CD4-positive, alpha-beta T cell treated with Interleukin-4 for 4 hours (primary cell): ENCODE results near the gene NLRX1.
A peak's percentile ranks its signal among the peaks of the same experiment; 100 is the strongest.
"Not testable (repeated sequence)": the region's sequence is repeated elsewhere in the genome, so short reads cannot be mapped to it uniquely, and the experiment has no call there.

Source experiments
- DNase-seq: peaks from one replicate; pipeline ENCODE4 v3.0.0-alpha.2; 2020

Gene NLRX1

DNA sequence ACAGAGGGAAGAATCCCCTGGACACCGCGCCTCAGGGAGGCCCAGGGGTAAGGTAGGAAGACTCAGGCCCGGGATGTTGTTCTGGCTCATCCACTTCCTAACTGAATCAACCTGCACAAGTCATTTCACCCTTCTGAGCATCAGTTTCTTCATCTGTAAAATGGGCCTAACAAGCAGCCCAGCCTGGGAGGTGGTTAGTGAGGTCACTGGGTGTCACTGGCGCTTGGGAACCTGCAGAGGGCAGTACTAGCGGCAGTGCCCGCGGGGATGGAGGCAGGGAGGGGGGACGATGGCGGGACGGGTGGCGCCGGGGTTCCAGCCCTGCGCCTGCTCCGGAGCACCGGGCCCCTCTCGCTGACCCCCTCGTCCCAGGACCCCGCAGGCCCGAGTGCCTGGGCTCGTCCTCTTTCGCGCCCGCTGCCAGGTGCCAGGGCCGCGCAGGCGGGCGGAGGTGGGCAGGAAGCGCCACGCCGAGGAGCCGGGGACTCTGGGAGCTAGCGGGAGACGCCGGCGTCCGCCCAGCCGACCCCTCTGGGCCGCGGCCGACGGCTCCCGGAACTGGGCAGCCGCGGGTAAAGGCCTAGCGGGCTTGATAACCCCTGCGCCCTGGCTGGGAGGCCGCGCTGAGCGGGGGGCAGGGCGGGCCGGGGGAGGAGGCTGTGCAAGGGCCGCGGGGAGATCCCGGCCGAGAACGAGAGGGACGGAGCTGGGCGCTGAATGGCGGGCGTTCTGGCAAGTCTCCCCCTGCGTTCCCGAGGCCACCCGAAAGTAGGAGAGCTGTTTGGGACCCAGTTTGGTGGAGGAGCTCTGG, at the start of gene NLRX1:
Gene NLRX1, plus strand, starts transcription at position 255 of the 811 bp plus-strand sequence. CDS start 2,679 bp downstream, outside the sequence.
- peak; percentile 81 for DNase-seq

DNA sequence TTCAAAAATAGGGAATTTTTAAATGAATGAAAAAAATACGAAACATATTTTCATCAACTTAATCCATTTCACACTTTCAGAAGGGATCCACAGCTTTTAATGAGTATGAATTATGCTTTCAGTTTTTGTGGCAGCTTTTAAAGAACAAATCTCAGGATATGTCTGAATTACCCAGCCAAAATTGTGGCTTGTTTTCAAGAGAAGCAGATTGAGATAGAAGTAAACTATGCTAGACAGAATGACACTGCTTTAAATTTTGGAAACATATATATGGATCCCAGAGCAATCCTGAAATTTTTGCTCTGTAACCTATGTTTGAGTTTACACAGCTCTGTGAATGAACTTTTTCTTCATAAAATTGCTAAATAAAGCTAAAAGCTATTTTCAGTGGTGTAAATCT, 49.6 kb upstream of the NLRX1 start:
- DNase-seq, result no peak

DNA sequence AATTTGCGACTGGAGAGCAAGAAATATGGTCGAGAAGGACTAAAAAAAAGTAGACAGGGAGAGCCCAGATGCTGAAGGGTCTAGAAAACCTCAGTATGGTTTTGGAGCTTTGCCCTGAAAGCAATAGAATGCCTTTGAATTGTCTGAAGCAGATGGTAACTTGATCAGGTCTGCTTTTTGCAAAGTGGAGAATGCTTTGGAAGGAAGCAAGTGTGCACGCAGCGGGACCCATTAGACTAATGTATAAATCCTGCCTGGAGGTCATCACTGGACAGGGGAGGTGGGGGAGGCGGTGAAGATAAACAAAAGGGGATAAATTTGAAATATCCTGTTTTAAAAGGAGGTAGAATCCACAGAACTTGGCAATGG, 47.9 kb upstream of the NLRX1 start:
- DNase-seq, result no peak

- peak; percentile 99 for DNase-seq
Measured at GRCh38 chr11:119121008-119121810, 47.3 kb upstream of the NLRX1 start, which contains the start of gene HINFP. TSS of gene HINFP (plus strand) at chr11:119121580. CDS start at chr11:119126945, 5,365 bp downstream.

- no peak for DNase-seq
Measured at GRCh38 chr11:119121811-119122124, 46.8 kb upstream of the NLRX1 start.

GRCh38 chr11:119125821-119126220, 42.7 kb upstream of the NLRX1 start:
- no peak for DNase-seq

- DNase-seq, result no peak
Measured at GRCh38 chr11:119126675-119127268, 41.8 kb upstream of the NLRX1 start.

DNA sequence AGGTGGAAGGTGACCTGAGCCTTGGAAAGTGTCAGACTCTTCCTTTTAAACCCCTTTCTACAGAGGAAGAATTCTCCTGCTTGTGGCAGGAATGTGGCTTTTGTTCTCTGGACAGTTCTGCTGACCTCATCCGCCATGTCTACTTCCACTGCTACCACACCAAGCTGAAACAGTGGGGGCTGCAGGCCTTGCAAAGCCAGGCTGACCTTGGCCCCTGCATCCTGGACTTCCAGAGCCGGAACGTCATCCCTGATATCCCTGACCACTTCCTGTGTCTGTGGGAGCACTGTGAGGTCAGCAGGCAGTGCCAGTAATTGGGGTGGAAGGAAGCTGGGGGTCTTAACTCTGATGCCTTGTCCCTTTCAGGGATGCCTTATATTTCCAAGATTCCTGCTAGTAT, 37.9 kb upstream of the NLRX1 start:
- no peak for DNase-seq

DNA sequence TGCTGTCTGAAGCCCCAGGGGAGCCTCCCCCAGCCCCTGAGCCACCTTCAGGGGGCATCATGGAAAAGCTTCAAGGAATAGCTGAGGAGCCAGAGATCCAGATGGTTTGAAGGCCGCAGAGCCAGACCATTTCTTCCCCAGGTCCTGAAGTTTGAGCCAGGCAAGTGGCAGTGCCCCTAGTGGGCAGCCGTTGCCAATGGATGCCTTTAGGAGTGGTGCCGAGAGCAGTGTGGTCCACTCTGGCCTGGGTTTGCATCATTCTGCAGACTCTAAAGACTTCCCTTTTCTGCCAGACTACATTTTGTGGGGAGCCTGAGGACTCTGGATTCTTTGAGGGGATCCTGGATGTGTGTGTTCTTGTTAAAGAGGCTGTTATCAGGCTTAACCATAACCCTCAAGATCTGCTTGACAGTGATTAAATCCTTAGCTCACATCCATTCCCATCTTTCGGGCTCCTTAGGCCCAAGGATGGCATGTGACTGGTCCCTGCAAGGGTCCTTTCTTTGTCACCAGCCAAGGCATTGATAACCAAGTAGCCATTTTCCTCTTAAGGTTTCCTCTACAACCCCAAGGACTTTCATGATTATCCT, 34.0 kb upstream of the NLRX1 start:
- no peak for DNase-seq

DNA sequence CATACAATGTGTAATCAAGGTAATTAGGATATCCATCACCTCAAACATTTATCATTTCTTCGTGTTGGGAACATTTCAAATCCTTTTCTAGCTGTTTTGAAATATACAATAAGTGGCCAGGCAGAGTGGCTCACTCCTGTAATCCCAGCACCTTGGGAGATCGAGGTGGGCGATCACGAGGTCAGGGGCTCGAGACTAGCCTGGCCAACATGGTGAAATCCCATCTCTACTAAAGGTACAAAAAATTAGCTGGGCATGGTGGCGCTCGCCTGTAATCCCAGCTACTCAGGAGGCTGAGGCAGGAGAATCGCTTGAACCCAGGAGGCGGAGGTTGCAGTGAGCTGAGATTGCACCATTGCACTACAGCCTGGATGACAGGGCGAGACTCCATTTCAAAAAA, 29.2 kb upstream of the NLRX1 start:
- not testable (repeated sequence) for DNase-seq

GRCh38 chr11:119144825-119145486, 23.6 kb upstream of the NLRX1 start:
- DNase-seq, result peak; percentile 24

DNA sequence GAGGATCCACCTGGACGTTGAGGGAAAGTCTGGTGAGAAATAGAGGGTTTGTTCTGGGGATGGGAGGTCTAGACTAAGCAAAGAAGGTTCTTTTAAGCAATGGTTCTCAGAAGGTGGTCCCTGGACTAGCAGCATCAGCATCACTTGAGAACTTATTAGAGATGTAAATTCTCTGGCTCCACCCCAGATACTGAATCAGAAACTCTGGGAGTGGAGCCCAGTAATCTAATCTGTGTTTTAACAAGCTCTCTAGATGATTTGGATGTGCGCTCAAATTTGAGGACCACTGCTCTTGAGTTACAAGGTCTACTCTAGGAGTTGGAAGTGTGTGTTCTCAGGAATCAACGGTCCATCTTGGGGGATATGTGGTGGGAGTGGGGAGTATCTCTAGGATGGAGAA, 23.0 kb upstream of the NLRX1 start:
- DNase-seq, result no peak

GRCh38 chr11:119147604-119148333, 20.8 kb upstream of the NLRX1 start:
- DNase-seq, result no peak

- no peak for DNase-seq
Measured at GRCh38 chr11:119148720-119149017, 19.9 kb upstream of the NLRX1 start.

DNA sequence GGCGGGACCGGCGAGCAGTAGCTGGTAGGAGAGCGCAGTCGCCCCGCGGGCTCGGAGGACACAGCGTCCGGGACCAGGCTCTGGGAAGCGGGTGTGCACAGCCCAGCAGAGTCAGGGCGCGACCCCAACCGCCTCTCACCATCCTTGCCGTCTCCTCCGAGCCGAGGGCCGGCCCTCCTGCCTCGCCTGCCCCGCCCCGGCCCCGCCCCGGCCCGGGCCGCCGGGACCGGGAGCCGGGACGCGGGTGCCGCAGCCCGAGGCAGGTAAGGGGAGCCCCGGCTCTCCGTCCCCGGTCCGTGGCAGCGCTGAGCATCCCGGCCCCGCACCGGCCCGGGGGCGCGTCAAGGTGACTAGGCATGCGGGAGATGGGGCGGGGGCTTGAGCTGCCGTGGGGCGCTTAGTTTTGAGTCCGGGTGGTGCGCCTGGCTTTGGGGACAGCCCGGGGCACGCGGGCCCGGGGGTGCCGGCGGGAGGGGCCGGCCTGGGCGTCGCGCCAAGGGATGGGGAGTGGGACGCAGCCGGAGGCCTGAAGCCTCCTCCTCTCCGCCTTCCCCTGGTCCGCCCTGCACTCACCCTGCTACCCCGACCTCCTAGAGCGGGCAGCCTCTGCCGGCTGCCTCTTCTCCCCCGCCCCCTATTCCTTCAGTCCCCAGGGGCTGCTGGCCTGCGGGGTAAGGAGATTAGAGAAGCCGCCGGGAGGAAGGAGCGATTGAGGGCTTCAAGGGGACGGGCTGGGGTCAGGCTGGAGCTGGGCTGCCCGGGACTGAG, 19.3 kb upstream of the NLRX1 start, which contains the start of gene ABCG4:
Gene ABCG4, plus strand, starts transcription at position 35 of the 768 bp plus-strand sequence. CDS start 914 bp downstream, outside the sequence.
- no peak for DNase-seq

- DNase-seq, result no peak
Measured at GRCh38 chr11:119149786-119150275, 18.7 kb upstream of the NLRX1 start.

GRCh38 chr11:119152043-119152442, 16.5 kb upstream of the NLRX1 start:
- no peak for DNase-seq

DNA sequence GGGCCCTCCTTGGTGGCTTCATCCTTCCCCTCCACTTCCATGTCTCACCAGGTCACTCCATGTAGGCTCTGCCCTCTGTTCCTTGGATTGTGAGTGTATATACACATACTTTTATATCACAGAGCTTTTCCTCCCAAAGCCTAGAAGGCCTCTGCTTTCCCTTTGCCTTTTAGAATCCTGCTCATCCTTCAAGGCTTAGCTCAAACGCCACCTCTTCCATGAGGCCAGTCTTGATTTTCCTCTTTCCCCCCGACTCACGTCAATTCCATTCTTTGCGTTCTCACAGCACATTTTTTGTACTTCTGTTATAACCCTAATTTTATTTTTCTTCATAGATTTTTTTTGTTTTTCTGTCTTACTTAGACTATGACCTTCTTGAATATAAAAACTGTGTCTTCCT, 15.9 kb upstream of the NLRX1 start:
- no peak for DNase-seq

- DNase-seq, result no peak
Measured at GRCh38 chr11:119153049-119153818, 15.3 kb upstream of the NLRX1 start.

DNA sequence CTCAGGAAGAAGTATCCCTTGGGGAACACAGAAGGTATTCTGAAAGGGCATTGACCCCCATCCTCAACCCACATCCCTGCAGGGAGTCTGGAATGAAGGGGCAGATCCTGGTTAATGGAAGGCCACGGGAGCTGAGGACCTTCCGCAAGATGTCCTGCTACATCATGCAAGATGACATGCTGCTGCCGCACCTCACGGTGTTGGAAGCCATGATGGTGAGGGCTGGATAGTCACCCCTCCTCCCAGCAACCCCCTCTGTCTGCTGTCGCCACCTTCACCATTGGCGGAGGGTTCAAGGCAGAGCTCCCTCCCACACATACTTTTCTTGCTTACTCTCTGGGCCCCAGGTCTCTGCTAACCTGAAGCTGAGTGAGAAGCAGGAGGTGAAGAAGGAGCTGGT, 14.3 kb upstream of the NLRX1 start:
- DNase-seq, result no peak
